ENCODE results near the gene ADD1.

The ADD1 gene

GRCh38 chr4:2860391-2861348 lies 17.0 kb downstream of the ADD1 start:
- no peak for DNase-seq (ENCODE audit: low read depth)

- no peak for DNase-seq (ENCODE audit: low read depth)
Measured at GRCh38 chr4:2861631-2862436, 18.2 kb downstream of the ADD1 start.

GRCh38 chr4:2862528-2862927 lies 18.9 kb downstream of the ADD1 start:
- no peak for DNase-seq (ENCODE audit: low read depth)

DNA sequence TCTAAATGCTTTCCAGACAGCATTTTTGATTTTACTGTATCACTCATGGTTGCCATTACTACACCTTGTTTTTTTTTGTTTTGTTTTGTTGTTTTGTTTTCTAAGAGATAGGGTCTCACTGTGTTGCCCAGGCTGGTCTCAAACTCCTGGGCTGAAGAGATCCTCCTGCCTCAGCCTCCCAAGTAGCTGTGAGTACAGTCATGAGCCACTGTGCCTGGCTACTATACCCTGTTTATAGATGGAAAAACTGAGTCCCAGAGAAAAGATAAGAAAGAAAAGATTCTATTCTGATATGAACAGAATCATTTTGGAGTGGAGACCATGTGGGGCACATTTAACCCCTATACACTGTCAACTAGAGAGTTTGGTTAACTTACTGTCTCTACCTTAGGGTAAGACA lies 20.0 kb downstream of the ADD1 start:
- no peak for DNase-seq (ENCODE audit: low read depth)

- no peak for DNase-seq (ENCODE audit: low read depth)
Measured at GRCh38 chr4:2865196-2865780, 21.6 kb downstream of the ADD1 start.

- no peak for DNase-seq (ENCODE audit: low read depth)
Measured at GRCh38 chr4:2866160-2866861, 22.7 kb downstream of the ADD1 start.

- DNase-seq (ENCODE audit: low read depth) = no peak
Measured at GRCh38 chr4:2866891-2867290, 23.2 kb downstream of the ADD1 start.

GRCh38 chr4:2867758-2868491 lies 24.3 kb downstream of the ADD1 start:
- no peak for DNase-seq (ENCODE audit: low read depth)

GRCh38 chr4:2868877-2869487 lies 25.3 kb downstream of the ADD1 start:
- DNase-seq (ENCODE audit: low read depth) = no peak

- no peak for DNase-seq (ENCODE audit: low read depth)
Measured at GRCh38 chr4:2869659-2870058, 26.0 kb downstream of the ADD1 start.

GRCh38 chr4:2870082-2870481 lies 26.4 kb downstream of the ADD1 start:
- no peak for DNase-seq (ENCODE audit: low read depth)

- no peak for DNase-seq (ENCODE audit: low read depth)
Measured at GRCh38 chr4:2871466-2871865, 27.8 kb downstream of the ADD1 start.

- DNase-seq (ENCODE audit: low read depth) = no peak
Measured at GRCh38 chr4:2871911-2872310, 28.3 kb downstream of the ADD1 start.

DNA sequence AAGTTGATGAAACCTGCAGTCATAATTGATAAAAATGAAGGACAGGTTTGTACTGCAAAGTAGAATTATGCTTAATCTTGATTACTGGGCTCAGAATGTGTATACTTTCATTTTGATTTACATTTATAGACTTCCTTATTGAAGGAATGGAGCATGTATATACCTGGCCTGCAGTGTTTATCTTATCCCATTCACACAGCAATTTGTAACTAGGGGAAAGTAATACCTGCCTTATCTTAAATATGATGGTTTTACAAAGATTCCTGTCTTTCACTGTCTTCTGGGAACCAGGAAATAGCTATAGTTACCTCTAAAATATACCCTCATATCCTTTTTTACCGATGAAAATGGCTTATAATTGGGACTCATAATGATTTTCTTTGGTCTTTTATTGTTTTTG lies 29.7 kb downstream of the ADD1 start:
- DNase-seq (ENCODE audit: low read depth) = no peak

DNA sequence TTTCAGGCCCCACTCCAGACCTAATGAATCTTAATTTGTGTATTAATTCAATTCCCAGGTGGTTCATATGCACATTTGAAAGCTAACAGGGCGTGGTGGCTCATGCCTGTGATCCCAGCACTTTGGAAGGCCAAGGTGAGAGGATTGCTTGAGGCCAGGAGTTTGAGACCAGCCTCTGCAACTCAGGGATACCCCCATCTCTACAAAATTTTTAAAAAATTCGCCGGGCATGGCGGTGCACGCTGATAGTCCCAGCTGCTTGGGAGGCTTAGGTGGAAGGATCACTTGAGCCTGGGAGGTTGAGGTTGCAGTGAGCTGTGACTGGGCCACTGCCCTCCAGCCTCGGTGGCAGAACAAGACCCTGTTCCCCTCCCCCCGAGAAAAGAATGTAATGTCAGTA lies 31.2 kb downstream of the ADD1 start:
- DNase-seq (ENCODE audit: low read depth) = no peak

GRCh38 chr4:2875556-2875955 lies 31.9 kb downstream of the ADD1 start:
- DNase-seq (ENCODE audit: low read depth) = no peak

DNA sequence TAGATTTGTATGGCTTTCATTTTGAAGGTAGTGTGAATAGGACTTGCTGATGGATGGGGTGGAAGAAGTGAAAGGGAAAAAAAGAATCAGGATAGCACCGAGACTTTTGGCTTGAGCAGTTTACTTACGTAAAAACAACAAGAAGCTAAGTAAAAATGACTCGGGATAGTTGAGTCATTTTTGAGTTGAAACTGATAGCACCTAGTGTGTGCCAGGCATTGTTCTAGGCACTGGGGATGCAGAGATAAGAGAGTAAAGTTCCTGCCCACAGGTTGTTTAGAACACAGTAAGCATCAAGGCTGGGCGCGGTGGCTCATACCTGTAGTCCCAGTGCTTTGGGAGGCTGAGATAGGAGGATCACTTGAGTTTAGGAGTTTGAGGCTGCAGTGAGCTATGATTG lies 34.7 kb downstream of the ADD1 start:
- DNase-seq (ENCODE audit: low read depth) = peak; percentile 25

DNA sequence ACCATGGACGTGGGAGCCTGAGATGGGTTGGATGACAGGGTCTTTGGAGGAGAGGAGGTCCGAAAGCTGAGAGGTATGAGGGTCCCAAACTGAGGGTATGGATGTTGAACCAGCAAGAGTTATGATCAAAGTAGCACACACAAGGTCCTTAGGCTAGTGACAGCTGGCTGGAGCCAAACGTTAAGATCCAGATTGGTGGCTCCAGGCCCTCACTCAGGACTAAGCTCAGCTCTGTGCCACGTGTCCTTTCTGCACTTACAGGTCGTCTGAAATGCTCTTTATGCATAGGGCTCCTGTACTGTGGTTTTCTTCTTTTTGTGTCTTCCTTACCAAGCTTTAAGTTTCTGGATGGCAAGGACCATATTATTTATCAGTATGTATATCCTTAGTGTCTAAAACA lies 35.4 kb downstream of the ADD1 start:
- no peak for DNase-seq (ENCODE audit: low read depth)

GRCh38 chr4:2881431-2881830 lies 37.8 kb downstream of the ADD1 start:
- no peak for DNase-seq (ENCODE audit: low read depth)

- DNase-seq (ENCODE audit: low read depth) = no peak
Measured at GRCh38 chr4:2882341-2882740, 38.7 kb downstream of the ADD1 start.

GRCh38 chr4:2886161-2886560 lies 42.5 kb downstream of the ADD1 start:
- no peak for DNase-seq (ENCODE audit: low read depth)

Data from activated T-cell treated with anti-CD3 and anti-CD28 coated beads for 48 hours (primary cell).